ENCODE measurements around the gene RPS6KA3.
"Not testable (repeated sequence)": the region's sequence is repeated elsewhere in the genome, so short reads cannot be mapped to it uniquely, and the experiment has no call there.

The RPS6KA3 gene

DNA sequence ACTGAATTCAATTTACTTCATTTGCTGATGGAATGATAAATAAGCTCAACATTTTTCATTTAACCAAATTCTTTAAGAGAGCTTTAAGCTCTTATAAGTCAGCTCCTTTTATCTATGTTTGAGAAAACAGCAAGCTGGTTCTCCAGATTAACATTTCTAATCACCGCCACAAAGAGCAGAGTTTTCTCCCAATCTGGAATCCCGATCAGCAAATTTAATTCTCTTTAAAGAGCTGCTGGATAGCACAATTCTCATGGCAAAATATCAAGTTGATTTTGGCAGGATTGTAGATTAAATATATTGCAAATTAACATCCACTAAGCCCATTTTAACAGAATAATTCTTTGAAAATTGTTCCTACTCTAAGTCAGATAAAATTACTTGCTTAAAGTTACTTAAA is 48.8 kb downstream of the RPS6KA3 start:
- DNase-seq = no peak

DNA sequence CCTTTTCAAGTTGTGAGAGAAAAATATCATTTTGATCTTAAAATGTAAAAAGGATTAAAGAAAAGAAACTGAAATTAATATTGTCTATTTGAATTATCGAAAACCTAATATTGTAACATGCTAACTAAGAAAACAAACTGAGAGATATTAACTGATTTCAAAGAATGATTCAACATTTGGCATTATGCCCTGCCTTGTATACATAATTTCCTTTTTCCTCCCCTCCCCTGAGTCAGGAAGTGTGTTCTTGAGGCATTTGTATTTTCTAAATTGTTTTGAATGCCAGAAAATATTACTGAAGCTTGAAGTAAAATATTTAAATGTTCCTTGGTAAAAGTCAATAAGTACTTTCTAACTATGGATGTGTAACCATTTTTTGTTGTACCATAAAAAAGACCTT is 49.4 kb downstream of the RPS6KA3 start:
- no peak for DNase-seq

- no peak for DNase-seq
Observed at GRCh38 chrX:20215565-20215964, 51.1 kb downstream of the RPS6KA3 start.

- DNase-seq = no peak
Observed at GRCh38 chrX:20212486-20213089, 54.1 kb downstream of the RPS6KA3 start.

DNA sequence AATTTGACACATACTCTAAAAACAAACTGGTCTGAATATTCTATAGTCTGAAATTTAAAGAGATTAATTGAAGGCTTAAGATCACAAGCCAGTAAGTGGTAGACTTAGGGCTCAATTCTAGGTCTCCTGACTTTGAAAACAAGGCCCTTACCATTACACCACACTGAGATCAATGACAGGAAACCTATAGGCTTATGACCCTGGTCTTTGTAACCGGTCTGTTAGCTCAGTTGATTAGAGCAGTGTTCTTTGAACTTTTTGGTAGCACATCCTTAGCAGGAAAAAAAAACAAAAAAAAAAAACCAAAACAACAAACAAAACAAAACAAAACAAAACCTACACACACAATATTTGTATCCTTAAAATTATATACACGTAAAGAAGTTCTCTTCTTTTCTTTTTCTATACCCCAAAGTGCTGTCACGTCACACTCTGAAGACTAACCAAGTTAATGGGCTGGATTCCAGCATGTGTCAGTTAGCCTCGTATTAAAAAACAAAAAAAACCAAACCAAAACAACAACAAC is 55.4 kb downstream of the RPS6KA3 start:
- no peak for DNase-seq

DNA sequence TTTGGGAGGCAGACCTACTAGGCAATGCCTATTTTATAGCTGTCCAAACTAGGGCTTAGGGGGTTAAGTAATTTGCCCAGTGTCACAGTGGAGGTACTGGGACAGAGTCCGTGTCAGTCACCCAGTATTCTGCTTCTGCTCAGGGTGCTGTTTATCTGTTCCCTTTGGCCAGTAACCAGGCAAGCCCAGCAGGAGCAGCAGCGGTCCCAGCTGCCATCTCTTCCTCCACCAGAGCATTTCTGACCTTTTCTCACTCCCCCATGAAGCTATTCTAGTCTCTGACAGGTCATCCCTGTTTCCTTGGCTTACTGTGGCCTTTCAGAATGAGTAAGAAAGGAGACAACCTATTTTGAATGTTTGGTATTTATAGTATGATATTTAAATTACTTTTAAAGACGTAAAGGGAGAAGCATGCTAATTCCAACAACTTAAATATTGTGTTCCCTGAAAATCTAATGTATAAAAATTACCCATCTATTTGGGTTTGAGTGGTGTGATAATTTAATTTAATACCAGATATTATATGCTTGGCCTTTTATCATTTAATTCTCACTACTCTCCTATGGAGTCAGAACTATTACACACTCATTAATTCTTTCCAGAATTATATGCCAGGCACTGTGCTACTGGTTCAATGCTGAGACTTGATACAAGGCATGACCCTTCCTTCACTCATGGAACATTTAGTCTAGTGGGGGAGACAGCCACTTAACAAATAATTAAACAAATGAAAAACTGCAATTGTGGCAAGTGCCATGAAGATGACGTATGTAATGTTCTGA is 60.6 kb downstream of the RPS6KA3 start:
- no peak for DNase-seq

DNA sequence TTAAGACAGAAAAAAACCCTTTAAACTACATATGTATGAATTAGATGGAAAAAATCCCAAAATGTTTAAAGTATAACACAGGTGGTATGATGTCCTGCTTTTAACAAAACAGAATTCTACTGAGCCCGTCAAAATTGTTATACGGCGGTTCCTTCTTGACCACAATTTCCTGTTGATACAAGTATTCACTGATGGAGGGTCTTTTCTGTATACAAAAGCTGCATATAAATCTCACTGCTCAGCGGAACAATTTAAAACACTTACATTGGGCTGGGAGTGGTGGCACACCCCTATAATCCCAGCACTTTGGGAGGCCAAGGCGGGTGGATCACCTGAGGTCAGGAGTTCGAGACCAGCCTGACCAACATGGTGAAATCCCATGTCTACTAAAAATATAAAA is 62.4 kb downstream of the RPS6KA3 start:
- no peak for DNase-seq

DNA sequence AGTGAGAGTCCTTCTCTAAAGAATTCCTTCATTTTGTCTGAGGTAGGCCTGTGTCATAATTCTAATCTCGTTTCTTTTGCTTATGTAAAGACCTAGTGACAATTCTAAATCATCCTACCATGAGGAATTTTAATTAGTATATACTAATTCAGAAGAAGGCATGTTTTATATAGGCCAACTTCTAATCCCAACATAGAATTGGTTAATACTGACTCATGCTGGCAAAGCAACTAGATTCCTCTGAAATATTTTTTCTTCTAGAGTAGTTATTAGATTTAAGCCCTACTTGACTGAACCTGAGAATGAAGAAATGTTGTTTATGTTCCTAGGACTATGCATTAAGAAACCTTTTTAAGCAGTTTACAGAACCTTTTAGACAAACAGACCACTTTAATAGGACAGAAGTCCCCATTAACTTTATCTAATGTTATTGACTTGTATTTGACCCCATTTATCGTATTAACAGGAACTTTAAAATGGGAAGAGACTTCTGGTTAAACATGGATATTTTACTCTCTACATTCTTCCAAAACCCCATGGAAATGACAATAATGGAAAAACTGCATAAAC is 69.0 kb downstream of the RPS6KA3 start:
- DNase-seq = no peak

DNA sequence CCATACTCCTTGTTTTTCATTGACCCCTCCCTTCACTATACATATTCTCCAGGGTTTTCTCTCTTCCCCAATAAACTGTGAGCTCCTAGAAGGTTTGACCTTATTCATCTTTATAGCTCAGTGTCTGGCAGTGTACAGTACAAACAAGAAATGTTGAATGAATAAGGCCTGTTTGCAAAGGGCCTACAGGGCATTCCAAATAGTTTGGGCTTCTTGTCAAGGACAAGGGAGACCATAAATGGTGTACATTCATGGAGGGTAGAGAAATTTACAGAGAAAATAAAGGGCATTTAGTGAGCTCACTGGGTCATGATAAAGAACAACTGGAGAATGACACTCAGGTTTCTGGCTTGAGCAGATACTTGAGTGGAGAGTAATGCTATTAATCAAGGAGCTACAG is 77.5 kb downstream of the RPS6KA3 start:
- DNase-seq = no peak

- no peak for DNase-seq
Observed at GRCh38 chrX:20181598-20182329, 84.9 kb downstream of the RPS6KA3 start.

DNA sequence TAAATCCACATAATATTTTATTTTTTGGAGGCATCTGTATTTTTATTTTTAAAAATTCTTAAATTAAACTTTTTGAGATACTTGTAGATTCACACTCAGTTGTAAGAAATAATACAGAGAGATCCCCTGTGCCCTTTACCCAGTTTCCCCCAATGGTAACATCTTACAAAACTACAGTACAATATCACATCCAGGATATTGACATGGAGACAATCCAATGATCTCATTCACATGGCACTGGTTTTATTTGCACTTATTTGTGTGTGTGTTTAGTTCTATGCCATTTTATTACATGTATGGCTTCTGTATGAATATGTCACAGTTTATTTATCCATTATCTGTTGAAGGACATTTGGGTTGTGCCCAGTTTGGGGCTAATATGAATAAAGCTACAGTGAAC is 89.6 kb downstream of the RPS6KA3 start:
- DNase-seq = no peak

- DNase-seq = no peak
Observed at GRCh38 chrX:20173856-20174255, 92.9 kb downstream of the RPS6KA3 start.

DNA sequence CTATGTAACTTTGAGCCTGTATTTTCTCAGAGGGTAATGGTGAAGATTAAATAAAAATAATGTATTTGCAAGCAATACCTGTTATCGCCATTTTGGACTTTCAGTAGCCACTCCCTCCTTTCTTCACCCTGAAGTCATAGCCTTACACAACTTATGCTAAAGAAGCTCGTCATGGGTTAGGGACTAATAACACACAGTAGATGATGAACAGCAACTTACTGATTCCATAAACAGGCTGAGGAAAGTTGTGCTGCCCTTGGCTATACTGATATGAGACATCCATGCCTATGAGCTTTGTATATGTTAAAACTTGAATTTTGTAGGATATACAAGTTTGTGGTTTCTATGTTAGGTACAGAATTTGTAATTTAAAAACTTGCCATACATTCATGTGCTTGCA is 93.4 kb downstream of the RPS6KA3 start:
- no peak for DNase-seq

DNA sequence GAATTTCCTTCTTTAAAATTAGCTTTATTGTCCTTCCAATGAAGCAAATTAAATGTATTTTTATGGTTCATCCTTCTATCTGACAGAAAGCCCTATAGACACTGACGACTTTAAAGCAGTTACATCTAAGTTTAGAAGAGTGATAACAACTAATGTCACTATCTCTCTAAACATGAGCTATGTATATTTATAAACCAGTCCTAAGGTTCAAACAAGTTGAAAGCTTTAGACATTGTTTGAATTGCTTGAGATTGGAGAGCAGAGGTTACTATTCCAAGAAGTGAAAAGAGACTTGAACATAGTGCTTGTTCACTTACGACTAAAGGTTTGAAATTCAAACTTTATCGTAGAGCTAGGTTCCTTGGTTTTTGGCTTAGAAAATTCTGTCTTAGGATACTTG is 94.8 kb downstream of the RPS6KA3 start:
- no peak for DNase-seq

GRCh38 chrX:20162516-20162915 is 104.2 kb downstream of the RPS6KA3 start:
- not testable (repeated sequence) for DNase-seq

DNA sequence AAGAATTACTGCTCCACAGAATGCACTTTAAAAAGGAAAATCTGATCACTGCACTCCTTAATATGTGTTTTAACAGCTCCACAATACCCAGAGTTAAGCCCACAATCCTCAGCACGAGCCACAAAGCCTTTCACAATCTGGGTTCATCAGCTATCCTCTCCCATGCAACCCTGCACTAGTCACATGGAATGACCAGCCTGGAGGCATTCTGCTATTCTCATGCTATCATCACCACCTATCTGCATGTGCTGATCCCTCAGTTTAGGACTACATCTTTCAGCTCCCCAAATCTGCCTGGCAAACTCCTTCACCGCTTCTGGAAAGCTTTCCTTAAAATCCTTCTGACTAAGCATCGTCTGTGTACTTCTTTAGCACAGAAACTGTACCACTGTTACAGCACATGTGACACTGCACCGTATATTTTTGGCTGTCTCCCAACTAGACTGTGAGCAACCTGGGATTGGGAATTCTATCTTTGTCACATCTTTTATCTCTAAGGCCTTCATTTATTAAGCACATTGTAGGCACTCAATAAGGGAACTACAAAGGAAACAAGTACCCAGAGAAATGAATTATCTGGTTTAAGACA is 106.8 kb downstream of the RPS6KA3 start:
- DNase-seq = no peak

- no peak for DNase-seq
Observed at GRCh38 chrX:20151689-20152088, 115.0 kb downstream of the RPS6KA3 start.

- no peak for DNase-seq
Observed at GRCh38 chrX:20149326-20149725, 117.4 kb downstream of the RPS6KA3 start.

GRCh38 chrX:20147561-20147960 is 119.1 kb downstream of the RPS6KA3 start:
- DNase-seq = no peak

DNA sequence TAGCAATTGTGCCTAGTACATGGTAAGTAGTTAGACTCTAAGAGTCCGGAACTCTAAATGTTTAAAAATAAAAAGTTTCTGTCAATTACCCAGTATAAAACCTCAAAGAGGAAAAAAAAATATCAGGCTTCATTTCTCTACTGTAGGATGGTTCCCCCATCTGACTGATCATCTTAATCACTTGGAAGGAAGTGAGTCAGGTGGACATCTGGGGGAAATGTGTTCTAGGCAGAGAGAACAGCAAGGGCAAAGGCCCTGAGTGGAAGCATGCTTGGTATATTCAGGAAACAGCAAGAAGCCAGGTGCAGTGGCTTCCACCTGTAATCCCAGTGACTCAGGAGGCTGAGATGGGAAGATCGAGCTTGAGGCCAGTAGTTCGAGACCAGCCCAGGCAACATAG is 122.2 kb downstream of the RPS6KA3 start:
- no peak for DNase-seq

- no peak for DNase-seq
Observed at GRCh38 chrX:20143561-20143960, 123.1 kb downstream of the RPS6KA3 start.

- no peak for DNase-seq
Observed at GRCh38 chrX:20143111-20143510, 123.6 kb downstream of the RPS6KA3 start.

All from stimulated activated CD4-positive, alpha-beta T cell treated with anti-CD3 and anti-CD28 coated beads, Interleukin-4, amount 100 ng/mL, for 1 hour (primary cell).